Stimulated activated CD4-positive, alpha-beta T cell treated with anti-CD3 and anti-CD28 coated beads, Interleukin-2, amount 100 ng/mL, for 24 hours (primary cell): ENCODE measurements around the gene CCDC61.

Source experiments
- DNase-seq, 2 donors: peaks; one replicate each; pipeline ENCODE4 v3.0.0-alpha.2; 2020

Gene CCDC61, protein sequence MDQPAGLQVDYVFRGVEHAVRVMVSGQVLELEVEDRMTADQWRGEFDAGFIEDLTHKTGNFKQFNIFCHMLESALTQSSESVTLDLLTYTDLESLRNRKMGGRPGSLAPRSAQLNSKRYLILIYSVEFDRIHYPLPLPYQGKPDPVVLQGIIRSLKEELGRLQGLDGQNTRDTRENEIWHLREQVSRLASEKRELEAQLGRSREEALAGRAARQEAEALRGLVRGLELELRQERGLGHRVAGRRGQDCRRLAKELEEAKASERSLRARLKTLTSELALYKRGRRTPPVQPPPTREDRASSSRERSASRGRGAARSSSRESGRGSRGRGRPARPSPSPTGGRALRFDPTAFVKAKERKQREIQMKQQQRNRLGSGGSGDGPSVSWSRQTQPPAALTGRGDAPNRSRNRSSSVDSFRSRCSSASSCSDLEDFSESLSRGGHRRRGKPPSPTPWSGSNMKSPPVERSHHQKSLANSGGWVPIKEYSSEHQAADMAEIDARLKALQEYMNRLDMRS

DNA sequence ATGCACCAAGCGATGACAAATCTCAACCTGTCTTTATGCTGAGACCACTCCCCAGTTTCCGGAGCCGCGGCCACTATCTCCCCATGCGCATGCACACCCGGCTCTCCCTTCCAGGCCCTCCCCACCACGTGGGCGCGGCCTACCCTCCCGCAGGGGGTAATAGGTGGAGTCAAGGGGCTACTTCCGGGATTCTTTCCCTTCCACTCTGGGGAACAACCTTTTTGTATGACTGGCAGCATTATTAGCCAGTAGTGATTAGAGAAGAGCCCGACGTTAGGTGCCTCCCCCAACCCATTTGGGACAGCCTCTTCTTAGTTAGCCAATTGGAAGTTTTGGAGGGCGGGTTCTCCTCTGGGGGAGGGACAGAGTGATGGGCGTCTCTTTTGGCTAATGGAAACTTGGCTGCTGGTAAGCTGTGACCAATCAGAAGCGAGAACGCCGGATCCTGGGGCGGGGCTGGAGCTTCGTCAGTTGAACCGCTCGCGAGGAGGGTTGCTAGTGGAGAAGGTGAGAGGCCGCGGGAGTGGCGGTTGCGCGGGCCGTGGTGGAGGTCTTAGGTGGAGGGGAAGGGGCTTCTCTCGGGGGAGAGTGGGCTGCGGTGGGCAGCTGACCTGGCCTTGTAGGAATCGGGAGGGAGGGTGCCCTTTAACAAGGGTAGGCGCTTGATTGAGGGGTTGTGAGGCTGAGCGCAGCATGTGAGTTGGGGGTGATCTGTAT, at the start of gene CCDC61:
CCDC61 (plus strand) TSS at position 470 of the 717 bp plus-strand sequence. CDS start 7,552 bp downstream, outside the sequence.
- DNase-seq, result peak; percentile 93 to 95

DNA sequence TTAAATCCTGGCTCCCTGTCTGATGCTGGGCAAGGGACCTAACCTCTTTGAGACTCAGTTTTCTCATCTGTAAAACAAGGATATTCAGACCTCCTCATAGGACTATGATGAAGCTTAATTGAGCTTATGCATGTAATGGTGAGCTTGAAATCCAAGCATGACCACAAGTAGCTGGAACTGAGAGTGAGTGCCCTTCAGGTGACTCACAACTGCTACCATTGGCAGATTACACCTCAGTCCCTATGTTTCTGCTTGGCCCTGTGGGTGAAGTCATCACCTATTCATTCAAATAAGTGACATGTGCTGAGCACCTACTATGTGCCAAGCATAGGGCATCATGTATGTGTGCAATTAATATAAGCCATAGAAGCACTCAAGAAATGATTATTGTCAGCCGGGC, 47.3 kb upstream of the CCDC61 start:
- no peak for DNase-seq

DNA sequence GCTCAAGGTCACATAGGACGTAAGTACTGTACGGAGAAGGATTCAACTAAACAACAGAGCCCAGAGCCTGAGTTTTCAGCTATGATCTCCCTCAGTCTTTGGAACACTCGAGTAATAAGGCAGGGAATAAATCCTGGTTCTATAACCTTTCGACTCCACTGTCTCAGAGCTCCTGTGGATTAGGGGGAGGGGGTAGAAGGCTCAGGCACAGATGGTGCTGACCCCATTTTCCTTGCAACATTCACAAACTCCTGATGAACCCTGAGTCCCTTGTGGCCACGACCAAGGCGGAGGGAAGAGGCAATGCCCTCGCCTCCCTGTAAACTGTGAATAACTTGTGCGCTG, 43.0 kb upstream of the CCDC61 start:
- DNase-seq, result no peak

DNA sequence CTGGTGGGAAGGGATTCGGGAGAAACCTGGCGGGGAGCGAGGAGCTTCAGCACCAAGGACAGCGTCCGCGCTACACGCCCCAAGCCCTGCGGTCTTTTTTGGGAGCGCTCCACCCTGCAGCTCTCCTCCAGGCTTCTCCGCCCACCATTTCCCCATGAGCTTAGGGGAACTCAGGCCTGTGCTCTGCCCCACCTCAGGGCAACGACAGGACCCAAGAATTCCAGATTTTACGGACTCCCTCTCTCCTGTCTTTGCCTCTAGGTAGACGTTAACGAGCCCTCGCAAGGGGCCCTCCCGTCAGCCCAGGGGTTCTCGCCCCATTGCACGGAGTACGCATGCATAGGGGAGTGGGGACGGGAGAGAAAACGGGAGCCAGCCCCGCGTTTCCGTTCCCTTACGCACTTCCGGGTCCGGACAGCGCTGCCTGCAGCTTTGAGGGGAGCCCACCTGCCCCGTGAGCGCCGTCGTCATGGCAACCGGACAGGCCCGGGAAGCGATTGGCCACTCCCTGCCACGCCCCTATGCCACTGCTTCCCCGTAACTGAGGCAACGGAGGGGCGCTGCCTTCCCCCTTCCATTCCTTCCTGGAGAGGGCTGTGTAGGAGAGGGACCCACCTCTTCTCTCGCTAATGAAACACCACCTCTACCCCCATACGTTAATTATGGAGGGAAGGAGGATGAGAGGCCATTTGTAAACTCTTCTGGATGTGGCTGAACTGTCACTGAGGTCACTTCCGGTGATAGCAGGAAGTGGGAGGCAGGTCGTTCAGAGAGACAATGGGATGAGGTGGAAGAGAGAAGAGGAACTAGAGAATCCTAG, 42.4 kb upstream of the CCDC61 start:
- DNase-seq, result peak; percentile 51 to 61

DNA sequence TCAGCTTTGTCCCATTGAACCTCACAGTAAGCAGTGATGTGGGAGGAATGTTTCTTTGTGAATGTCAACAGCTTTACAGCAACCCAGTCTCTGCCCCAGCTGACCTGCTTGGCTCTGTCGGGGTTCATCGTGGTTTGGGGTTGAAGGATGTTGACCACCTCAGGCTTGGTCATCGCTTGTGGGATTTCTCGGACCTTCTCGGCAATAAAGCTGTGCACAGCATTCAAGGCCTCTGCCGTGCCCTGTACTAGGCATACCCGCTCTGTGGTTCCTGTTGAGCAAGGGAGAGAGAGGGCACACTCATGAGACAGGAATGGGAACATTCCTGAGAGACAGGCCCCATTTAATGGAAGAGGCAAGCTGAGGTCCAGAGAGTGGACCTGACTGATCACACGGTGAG, 41.6 kb upstream of the CCDC61 start:
- DNase-seq, result no peak

DNA sequence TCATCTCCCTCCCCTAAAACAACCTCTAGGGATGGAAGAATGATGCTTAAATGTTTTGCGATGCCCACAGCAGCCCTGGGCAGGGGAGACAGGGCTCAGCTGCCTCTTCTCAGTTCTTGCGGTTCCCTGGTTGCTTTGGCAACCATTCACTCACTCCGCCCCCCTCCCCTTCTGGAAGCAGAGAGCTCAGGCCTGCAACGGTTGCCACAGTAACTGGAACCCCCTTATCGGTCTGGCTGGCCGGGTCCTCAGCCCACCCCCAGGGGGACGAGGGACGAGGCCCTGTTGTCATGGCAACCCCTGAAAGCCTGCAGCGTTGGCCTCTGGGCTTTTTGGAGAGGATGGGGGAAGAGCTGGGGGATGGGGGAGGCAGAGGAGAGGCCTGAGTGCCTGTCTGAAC, 41.1 kb upstream of the CCDC61 start:
- DNase-seq, result no peak

DNA sequence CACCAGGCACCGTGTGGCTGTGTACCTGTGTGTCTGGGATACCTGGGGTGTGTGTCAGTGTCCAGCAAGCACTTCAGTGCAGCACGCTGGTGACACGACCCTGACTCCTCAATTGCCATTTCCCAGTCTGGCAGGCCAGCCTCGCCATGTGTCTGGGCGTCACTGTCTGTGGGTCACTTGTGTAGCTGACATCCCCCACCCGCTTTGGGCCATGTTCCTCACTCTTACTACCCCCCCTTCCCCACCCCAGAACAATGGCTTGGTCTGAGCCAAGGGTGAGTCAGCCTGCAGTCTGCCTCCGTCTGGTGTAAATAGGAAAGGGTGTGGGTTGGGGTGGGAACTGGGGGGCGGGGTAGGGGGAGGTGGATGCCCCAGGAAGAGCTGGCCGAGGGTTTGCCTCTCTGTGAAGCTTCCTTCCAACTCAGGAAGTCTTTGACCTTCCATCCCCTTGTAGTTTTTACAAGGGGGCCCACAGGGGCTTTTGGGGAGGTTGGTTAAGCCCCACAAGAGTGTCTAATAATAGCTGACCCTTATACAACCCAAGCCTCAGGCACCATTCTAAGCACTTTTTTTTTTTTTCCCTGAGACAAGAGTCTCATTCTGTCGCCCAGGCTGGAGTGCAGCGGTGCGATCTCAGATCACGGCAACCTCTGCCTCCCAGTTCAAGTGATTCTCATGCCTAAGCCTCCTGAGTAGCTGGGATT, 39.2 kb upstream of the CCDC61 start:
- no peak for DNase-seq

DNA sequence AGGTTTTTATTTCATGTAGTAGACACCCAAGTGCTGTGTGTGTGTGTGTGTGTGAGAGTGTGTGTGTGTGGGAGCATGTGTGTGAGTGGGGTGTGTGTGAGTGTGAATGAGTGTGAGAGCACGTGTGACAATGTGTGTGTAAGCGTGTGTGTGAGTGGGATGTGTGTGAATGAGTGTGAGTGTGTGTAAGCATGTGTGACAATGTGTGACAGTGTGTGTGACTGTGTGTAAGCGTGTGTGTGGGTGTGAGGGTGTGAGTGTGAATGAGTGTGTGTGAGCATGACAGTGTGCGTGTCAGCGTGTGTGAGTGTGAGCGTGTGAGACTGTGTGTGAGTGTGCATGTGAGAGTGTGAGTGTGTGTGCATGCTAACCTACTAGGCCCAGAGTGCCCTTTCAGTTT, 36.9 kb upstream of the CCDC61 start:
- DNase-seq, result no peak

DNA sequence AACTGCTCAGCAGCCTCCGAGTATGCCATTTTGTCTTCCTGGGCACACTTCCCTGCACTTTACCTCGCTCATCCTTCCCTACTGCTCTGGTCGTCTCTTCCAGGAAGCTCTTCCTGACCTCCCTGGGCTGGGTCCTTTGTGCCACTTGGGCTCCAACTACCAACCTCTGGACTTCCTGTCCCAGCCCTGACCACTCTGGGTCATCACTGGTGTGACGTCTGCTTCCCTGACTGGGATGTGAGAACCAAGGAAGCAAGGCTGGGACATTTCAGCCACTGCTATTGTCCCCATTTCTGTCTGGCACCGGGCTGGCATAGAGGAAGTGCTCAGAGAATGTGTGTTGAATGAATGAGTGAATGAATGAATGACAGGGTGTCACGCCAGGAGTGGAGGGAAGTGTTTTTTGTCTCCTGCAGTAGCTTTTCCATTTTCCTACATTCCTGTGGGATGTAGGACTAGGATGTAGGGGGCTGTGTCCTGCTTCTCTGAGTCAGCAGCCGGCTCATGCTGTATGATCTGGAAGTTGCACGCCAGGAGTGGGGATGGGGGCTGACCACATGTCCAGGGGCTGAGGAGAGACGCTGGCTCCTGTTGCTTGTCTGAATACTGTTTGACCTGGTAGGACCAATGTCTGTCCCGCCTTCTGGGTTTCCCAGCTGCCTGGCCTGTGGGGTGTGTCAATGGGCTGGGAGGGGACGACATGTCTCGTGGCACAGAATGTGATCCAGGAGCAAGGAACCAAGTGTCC, 36.3 kb upstream of the CCDC61 start:
- DNase-seq, result no peak

DNA sequence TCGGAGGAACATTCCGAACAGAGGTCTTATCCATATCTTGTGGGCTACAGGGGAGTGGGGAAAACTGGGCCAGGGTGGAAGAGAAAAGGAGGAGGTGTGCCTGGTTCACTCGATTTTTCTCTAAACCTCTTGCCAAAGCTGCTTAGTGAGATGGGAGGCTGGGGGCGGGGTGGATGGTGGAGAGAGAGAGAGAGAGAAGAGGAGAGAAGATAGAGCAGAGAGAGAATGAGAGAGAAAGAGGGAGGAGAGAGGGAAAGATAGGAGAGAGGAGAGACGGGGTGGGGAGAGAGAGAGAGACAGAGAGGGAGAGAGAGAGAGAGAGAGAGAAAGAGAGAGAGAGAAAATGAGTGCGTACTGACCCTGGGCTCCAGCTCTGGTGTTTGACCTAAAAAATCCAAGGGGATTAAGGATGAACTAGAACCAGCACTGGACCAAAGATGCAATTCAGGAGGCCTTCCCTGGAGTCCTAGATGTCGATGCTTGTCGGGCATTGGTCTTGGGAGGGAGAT, 35.7 kb upstream of the CCDC61 start:
- no peak for DNase-seq

DNA sequence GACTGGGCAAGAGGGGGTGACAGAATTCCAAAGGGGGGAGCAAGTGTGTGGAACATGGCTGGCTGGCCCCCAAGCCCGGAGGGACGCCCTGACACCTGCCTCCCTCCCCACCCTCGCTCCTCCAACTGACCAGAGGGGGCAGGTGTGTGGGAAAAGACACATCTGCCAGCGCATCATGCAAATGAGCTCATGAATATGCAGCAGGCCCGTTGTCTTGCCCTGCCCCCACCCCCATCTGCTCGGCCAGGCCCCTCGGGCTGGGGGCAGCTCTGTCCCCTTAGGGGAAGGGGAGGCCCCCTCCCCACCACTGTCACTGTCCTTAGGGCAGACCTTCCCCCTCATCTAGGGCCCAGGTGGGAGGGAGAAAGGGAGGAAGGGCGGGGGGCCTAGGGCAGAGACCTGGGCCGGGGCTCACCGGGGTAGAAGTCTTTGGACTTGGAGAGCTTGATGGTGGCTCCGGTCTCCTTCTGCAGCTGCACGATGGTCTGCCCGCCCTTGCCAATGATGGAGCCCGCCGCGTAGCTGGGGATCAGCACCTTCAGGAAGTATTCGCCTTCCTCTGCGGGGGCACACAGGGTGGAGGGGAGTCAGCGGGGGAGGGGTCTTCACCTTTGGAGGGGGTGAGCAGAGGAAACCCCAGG, 34.6 kb upstream of the CCDC61 start:
- DNase-seq, result no peak

DNA sequence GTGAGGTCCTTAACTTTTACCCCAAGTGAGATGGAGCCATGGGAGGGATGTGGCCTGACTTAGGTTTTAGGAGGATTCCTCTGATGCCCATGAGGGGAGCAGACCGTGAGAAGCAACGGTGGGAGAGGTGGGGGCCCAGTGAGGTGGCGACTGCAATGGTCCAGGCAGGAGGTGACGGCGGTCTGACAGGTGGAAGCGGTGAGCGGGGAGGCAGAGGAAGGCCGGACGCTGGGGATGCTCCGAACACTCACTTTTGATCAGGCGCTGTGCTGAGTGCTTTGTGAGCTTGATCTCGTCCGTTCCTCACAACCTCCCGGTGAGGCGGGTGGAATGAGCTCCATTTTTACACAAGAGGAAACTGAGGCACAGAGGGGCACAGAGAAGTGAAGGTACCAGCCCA, 33.2 kb upstream of the CCDC61 start:
- no peak for DNase-seq

DNA sequence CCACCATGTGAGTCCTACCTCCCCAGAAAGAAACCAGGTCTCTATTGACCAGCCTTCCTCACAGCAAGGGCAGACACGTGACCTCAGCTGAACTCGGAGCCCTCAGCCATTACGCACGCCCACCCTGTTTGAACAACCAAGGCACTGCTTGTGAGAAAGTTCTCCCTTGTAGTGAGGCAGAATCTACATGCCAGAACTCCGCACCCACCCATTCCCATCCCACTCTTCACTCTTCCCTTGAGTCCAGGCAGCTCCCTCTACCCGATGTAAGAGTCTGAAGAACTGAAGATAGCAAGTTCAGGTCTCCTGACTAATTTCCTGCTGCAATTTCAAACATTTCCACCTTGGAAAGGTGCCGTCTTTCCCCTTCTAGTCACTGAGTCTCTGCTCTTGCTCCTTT, 28.0 kb upstream of the CCDC61 start:
- no peak for DNase-seq

DNA sequence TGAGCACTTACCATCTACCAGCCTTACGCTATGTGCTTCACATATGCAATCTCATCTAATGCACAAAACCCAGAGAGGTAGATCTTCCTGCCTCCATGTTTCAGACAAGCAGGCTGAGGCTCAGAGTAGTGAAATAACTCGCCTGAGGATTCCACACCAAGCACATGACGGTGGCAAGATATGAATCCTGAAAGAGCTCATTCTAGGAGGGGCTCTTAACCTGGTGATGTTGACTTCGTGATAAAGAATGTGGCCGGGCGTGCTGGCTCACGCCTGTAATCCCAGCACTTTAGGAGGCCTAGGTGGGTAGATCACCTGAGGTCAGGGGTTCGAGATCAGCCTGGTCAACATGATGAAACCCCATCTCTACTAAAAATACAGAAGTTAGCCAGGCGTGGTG, 26.6 kb upstream of the CCDC61 start:
- DNase-seq, result no peak

DNA sequence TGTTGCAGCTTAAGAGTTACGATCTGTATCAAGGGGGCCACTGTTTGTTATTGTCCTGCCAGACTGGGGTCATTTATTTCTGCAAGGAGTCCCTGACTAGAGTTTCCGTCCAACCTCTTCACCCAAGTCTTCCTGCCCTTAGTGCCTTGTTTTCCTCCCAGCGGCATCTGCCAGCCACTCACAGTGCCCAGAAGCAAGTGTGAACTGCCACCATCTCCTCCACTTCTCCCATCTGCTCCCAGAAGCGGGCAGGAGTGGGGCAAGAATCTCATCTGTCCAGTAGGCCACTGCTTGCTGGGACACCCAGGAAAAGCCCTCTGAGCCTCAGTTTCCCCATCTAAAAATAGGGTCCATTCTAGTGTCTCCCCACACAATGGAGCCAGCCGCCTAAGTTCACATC, 25.6 kb upstream of the CCDC61 start:
- DNase-seq, result no peak

DNA sequence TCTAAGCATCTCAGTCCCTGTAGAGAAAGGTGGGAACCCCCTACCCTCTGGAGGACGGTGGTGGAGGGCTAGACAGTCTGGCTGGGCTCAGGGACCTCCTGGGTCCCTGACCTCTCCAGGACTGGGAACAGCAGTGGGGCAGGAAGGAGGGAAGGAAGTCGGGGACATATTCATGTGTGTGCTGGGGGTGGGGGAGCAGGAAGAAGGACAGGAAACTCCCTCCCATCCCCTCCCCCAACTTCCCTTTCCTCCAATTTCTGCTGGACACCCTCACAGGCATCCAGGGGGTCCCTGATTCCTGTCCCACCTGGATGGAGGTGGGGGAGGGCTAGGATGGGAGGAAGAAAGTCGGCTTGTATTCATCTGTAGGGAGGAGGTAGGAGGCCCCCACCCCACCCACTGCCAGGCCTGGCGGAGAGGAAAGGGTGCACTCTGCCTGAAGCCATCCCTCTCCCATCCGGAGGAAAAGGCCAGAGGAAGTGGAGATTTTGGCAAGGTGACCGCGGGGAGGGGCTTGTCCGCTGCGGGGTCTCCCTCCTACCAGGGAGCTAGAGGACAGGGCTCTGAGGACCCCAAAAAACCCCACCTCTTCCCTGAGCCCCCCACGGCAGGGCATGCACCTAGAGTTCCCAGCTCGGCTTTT, 23.9 kb upstream of the CCDC61 start:
- no peak for DNase-seq

DNA sequence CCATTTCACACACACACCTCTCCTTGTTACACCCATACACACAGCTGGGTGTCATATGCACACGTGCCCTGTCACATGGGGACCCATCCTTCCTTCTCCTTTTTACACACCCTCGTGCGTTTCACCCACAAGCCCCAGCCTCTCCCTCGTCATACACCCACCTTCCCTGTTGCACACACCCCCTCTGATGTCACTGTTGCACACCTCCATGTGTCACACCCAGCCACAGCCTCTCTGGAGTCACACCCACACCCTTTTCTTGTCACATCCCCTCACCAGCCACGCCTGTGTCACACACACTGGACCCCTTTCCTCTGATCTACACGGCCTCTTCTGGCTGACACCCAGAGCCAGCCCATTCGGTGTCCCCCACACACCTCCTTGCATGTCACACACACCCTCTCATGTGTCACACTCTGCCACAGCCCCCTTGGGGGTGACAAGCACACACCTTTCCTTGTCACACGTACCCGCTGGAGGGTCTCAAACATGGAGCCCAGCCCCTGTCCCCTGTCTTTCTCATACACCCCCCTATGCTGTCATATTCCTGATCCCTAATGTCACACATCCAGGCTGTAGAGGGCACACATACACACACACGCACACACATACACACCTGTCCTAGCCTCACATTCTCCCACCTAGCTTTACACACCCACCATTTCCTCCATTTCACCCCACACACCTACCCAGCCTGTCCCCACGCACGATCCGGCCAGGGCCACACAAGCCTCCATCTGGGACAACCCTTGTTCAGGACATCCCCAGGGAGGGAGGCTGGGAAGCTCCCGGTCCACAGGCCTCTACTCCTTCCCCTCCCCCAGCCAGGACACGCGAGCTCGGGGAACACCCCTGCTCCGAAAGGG, 23.0 kb upstream of the CCDC61 start:
- DNase-seq, result peak; percentile 22 to 39

DNA sequence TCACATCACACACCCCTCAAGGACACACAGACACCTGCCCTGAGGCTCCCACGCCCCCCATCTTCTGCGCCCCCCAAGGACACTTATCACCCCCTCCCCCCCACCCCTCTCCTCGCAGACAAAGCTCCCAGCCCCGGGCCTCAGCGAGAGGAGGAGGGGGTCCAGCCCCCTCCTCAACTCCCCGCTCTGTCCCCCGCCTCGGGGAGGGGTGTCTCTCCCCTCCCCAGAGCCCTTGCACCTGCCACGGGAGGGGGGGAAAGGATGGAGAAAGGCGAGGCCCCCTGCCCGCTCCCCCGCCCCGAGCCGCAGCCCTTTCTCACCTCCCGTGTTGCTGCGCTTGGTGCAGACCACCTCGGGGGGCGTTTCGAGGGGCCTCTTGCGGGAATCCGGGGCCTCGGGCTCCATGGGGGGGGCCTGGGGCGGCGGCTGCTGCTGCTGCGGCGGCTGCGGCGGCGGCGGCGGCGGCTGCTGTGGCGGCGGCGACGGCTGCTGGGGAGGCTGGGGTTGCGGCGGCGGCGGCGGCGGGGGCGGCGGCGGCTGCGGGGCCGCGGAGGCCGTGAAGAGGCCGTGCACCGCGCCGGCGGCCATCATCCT, 22.2 kb upstream of the CCDC61 start:
- no peak for DNase-seq
